Measurements from ENCODE around the gene CD163L1.

The CD163L1 gene

DNA sequence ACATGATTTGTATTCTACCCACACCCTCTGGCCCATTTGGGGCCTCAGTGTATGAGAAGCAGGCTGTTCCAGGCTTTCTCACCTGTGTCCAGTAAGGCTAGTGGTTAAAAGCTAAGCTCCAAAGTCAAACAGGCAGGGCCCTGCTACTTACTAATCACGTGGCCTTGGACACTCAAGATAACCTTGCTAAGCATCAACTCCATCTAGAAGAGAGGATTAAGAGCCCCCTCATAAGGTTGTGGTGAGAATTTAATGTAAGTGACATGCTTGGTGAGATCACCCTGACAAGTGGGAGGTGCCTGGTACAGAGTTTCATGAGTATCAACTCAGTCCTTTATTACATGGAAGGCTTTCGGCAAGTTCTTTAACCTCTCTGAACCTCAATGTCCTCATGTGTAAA, 122.3 kb downstream of the CD163L1 start:
- no peak for DNase-seq

DNA sequence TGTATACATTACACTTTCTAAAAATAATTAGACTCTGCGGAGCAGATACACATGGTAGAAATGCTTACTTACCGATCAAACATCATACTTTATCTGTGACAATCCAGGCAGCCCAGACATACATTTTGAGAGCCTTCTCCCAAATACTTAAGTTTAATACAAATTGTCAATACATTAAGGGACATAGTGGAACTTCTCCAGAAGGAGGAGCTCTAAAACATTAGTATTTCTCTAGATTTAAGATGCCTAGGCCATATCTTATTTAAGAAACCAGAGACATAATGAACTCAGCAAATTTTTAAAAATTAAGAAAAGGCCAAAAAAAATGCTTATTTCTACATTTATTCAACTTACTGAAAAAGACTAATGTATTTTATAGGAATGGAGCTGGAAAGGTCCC, 124.0 kb downstream of the CD163L1 start:
- DNase-seq = no peak

DNA sequence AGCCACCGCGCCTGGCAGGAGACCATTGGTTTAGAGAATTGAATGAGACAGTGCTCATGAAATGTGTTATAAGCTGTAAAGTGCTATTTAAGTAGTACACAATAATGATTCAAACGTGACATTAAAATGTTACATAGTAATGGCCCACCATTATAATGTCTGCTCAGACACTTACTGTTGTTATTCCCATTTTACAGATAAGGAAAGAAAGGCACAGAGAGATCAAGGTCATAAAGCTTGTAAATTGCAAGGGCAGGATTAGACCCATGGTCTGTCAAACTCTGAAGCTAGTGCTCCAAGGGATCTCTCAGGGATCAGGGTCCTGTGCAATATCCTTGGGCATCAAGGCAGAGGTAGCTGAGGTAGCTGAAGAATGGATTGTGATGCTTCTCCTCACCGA, 133.9 kb downstream of the CD163L1 start:
- DNase-seq = no peak

Measured in stimulated activated CD4-positive, alpha-beta T cell treated with anti-CD3 and anti-CD28 coated beads, Interleukin-2, amount 100 ng/mL, for 48 hours (primary cell).